GM12892 (cell line): Measurements from ENCODE around the gene EYS.

Experiments
- POLR2A ChIP-seq: IDR thresholded peaks from 2 replicates; pipeline ENCODE4 v1.6.1; 2011; ENCODE audit warnings: low read depth, low read length, control low read depth
- POLR2AphosphoS5 ChIP-seq: IDR thresholded peaks from 2 replicates; pipeline ENCODE4 v1.6.1; 2011; ENCODE audit warnings: low read depth, low read length, control low read depth

DNA sequence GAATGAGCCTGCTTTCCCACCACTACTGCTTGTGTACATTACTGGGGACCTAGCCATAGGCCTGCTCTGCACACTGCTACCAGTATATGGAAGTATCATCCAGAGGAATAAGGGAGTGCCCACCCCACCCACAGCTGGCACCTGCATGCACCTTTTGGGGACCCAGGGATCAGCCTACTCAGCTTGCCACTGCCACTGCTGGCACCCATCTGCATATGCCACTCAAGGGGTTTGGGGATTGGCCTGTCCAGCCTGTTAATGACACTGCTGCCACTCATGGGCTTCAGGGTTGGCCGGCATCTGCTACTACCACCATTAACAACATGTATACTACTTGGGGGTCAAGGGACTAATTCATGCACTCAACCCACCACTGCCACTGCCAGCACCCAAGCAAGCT, 1239.4 kb downstream of the EYS start:
- no peak for TF ChIP-seq POLR2AphosphoS5
- no peak for TF ChIP-seq POLR2A
